Measurements from ENCODE around the gene ZFP3.
"Not testable (repeated sequence)": the region's sequence is repeated elsewhere in the genome, so short reads cannot be mapped to it uniquely, and the experiment has no call there.

Gene ZFP3

DNA sequence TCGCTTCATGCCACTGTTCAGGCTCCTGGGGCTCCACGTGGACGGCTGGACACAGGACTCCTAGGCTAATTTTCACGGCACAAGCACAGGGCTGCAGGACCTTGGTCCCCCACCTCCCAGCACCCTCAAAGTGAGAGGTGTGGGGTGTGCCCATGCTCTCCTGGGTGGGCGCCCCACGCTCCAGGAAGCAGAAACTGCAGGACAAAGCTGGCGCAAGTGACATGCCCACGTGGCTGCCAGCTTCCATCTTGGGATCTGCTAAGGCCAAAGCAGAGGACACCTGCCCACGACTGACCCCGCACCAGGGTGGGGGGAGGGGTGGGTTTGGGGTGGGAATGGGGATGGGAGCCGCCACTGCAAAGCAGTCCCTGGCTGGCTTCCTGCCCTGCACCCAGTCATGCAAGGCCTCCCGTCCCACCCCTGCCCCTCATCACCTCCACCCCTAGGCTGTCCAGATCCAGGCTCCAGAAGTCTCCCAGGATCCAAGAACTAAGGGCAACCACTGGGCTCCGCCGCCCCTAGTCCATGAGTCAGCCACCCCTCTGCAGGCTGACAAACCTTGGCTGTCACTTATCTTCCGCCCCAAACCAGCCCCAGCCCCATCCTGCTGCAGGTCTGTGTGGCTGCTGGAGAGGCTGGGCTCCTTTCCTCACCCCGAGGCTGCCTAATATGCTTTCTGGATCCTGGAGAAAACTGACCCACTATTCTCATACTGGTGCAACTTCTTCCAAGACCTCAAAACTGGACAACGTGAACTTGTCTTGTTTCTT is 48.6 kb downstream of the ZFP3 start:
- DNase-seq: no peak

DNA sequence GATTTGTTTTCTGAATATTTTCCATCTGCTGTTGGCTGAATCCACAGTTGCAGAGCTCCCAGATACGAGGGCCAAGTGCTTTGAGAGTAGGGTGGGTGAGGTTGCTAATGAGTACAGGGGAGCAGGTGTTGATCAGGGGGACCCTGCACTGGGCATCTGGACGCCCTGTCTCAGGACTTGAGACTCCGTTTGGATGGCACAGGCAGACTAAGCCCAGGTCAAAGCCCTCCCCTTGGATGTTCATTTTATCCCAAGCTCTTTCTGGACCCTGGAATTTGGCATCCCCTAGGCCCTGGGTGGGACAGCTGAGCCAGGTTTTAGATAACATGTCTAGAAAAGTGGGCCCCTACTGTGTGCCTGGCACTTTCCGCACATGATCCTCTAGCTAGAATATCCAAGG is 49.6 kb downstream of the ZFP3 start:
- no peak for DNase-seq

DNA sequence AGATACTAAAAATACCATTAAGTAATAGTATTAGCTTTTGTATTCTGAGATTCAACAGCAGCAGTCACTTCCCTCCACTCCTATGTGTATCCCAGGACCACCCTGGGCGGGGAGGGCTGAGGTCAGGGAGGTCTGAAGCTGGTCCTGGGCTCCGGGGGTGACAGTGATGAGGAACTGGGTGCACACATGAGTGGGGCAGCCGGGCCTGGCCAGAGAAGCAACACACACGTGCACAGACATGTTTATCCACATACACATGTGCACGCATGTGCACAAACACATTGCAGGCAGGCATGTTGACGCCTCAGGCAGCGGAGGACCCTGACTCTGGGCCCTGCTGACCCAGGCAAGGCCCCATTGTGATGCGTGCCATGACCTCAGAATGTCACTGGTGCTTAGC is 50.1 kb downstream of the ZFP3 start:
- not testable (repeated sequence) for DNase-seq

DNA sequence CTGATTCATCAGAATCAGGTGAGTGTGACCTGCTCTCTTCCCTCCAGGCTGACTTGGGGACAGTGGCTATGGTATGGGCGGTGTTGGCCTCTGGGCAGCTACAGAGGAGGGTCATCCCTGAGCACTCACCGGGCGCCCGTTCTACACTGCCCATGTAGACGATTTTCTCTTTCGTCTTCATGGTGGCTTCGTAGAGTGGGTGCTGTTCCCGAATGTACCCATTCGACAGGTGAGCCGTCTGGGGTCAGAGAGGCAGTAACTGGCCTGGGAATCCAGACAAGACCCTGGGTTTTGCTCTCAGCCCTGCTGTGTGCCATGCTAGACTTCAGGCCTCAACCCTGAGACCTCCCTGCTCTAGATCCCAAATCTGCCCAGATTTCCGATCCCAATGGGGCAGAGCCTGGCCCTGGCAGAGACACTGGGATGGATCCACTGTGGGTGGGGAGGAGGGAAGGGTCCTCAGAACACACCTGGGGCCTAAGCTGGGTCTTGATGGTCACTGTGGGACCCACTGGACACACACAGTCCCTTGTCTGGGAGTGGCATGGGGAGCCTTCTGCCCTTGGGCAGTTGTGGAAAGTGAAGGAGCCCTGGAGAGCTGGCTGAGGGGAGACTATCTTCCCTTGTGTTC is 50.8 kb downstream of the ZFP3 start:
- no peak for DNase-seq

DNA sequence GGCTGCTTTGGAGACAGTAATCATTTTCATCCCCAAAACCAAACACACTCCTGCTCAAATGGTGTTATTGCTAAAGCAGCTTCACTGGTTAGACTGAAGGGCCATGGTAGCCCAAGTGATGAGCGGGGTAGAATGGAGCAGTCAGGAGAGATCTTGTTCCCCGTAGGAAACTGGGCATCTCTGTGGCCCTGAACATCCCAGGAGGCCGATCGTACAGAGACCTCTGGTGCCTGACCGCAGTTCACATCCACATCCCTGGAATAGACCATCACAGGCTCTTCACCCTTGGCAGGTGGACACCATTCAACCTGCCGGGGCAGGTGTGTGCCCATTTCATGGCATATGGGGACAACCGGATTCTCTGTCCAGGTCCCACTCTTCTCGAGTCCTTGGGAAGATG is 51.5 kb downstream of the ZFP3 start:
- not testable (repeated sequence) for DNase-seq

DNA sequence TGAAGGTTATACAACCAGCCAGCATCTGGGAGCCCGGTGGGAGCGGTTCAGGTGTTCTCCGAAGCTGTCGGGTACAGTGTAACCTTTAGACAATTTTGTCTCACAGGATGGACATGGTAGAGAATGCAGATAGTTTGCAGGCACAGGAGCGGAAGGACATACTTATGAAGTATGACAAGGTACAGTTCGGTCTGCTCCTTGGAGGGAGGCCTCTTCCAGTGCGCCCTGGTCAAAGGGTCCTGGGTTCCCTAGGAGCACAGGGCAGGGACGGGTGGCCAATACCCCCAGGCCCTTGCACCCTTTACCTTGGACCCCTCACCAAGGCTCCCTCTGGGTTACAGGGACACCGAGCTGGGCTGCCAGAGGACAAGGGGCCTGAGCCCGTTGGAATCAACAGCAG is 52.0 kb downstream of the ZFP3 start:
- DNase-seq: not testable (repeated sequence)

DNA sequence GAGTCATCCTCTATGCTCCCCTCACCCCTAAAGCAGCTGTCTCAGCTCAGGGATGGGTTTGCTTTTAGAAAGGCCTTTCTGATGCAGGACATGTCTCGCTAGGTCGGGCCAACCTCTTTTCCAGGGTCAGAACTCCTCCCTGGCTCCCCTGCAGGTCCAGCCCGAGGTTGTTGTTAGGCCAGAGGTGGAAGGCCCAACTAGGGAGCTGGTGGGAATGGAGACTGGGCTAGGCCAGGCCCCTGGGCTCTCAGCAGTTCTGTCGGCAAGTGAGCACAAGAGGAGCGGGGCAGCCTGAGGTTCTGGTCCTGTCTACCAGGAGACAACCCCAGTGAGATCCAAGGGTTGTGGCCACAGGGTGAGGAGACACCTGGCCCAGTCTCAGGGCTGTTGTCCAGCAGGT is 52.4 kb downstream of the ZFP3 start:
- not testable (repeated sequence) for DNase-seq

DNA sequence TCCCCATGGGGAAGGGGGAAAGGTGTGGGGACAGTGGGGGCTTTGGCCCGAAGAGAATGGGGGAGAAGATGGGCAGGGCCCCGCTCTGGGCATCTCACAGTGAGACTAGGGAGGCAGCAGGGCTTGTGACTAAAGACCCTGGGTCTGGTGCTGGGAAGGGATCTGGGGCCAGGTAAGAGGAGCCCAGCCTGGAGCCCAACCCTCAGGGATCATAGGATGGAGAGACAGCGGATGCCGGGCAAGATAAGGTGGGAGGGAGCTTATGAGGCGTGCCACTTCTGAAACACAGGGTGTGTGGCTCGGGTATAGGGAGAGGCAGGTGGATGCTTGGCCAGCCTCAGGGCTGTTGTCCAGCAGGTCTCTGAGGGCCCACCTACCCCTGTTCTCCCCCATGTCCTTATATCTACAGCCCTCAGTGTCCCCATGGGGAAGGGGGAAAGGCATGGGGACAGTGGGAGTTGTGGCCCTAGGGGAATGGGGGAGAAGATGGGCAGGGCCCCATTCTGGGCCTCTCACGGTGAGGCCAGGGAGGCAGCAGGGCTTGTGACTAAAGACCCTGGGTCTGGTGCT is 53.0 kb downstream of the ZFP3 start:
- no peak for DNase-seq

DNA sequence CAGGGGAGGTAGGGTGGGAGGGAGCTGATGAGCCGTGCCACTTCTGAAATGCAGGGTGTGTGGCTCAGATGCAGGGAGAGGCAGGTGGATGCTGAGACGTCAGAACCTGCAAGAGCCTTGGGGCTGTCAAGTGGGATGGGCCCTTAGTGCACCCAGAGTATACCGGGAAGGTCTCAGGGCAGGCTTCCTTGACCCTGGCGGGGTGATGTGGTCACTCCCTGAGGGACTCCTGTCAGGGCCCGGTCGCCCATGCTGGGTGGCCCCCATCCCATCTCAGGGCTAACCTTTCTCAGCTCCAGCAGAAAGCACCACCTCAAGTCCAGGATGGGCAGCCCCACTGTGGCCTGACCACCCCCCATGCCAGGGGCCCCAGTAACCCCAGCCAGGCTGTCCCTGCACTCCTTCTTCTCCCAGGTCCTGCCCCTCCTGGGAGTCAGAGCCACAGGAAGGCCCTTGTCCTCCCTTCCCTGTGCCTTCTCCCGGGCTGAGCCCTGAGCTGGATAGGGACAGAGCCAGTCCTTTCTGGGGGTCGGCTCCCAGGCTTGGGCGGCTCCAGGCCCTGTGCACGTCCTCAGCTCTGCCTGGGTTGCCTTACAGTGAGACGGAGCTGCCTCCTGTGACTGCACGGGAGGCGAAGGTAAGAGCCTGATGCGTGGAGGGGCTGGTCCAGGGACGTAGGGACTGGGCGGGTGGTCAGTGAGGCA is 53.7 kb downstream of the ZFP3 start:
- not testable (repeated sequence) for DNase-seq

DNA sequence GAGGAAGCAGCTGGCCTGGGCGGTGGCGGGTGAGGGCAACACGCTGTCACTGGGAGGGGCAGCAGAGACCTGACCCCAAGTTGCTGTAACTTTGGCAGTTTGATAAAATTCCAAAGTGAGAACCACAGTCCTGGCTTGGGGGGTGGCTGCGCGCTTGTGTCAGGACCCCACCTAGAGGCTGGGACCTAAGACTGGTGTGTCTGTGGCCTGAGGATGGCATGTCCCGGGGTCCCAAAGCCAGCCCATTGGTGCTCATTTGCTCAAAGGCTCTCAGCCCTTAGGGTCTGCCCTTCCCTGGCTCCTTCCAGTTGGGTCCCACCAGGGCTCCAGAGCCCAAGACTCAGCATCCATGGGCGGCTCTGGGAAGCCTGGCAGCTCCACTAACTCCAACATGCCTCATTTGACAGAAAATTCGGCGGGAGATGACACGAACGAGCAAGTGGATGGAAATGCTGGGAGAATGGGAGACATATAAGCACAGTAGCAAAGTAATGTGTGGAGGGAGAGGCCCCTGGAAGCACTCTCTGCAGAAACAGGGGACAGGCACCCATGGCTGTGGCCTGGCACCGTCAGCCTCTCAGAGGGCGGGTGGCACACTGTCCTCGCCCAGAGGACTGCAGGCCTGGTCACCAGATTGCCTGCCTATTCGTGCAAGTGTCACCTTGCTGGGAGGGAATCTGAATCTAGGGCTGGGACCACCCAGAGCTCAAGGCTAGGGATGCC is 54.4 kb downstream of the ZFP3 start:
- not testable (repeated sequence) for DNase-seq

DNA sequence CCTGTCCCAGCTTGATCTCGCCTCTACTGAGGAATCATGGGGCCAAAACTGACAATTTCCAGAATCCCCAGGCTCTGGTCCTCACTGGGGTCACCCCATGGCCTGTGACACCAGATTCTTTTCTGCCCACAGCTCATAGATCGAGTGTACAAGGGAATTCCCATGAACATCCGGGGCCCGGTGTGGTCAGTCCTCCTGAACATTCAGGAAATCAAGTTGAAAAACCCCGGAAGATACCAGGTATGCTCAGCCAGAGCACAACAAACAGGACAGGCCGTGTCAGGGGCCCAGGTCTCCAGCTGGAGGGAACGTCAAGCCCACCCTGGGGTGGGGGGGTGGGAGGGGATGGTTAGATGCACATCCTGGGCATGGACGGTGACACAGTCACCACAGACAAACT is 55.0 kb downstream of the ZFP3 start:
- no peak for DNase-seq

DNA sequence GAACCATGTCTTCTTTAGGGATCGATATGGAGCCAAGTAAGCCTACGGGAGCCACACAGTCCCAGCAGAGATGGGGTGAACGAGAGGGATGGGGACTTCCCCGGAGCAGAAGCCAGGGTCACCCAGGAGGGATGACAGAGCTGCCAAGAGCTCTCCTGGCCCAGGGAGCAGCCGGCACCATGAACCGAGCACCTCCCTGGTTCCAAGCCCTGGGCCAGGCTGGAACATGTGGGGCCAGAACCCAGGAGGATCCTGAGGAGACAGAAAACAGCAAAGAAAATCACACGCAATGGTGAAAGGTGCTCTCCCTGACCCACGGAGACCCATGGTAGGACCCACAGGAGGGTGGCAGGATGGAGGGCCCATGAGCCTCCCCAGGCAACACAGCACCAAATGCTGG is 55.7 kb downstream of the ZFP3 start:
- not testable (repeated sequence) for DNase-seq

DNA sequence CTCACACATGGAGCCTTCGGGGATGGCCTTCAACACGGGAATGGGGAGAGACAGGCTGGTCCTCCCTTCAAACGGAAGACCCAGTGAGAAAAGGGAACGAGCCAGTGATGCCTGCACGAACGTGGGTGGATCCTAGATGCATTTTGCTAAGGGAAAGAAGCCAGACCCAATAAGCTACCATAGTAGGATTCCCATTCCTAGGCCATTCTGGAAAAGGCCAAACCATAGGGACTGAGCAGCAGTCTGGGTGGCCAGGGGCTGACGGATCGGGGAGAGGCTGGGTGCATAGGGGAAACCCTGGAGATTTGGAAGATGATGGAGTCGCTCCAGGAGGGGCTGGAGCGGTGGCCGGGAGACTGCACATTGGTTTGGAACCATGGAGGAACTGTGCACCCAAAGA is 56.3 kb downstream of the ZFP3 start:
- DNase-seq: not testable (repeated sequence)

DNA sequence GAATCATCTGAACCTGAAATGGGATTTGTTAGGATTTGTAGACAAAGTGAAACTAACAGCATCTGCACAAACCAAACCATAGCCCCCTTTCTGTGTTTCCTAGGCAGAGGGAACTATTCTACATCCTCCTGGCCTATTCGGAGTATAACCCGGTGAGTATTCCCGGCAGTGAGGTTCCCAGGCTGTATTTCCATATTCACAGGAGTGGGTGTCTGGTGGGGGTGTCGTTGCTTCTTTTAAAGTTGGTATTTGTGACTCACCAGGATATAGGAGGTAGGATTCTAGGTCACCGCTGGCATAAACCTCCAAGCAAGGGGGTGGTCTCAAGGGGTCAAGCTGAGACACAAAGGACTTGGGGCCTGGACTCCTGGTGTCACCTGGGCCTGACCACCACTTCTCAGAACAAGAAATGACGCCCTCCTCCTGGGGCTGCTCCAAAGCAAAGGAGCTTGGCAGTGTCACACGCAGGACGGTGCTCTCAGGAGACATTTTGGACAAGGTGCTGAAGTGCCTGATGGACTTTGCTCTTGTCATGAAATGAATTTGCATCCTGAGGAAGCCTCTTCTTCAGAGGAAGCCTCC is 57.0 kb downstream of the ZFP3 start:
- DNase-seq: not testable (repeated sequence)

DNA sequence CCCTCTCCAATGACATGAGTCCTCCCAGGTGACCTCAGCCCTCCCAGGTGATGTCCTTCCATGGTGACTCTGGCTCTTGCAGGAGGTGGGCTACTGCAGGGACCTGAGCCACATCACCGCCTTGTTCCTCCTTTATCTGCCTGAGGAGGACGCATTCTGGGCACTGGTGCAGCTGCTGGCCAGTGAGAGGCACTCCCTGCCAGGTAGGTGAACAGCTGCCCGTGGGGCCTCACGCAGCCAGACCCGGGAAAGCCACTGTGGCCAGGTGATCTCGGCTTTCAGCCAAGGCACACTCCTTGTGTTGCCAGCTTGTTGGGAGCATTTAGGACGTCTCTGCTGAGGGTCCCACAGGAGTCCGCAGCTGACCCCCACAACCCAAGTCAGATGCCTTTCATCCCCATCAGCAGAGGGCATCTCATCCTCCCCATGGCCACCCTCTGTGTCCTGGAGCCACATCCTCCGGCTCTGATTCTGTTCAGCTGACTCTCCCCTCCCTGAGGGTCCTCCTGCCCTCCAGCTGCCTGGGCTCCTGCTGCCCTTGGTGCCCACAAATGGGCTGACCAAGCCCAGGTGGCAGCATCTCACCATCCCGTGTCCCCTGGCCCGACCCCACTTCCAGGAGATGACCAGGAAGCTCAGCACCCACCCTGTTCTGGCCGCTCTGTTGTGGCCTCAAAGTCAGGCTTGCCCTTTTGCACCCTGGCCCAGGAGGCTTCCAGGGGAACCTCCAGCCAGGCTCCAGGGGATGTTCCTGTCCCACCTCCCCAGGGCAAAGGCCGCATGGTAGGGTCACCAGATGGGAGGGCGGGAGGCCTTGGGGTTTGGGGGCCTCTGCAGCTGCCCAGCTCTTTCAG is 57.7 kb downstream of the ZFP3 start:
- DNase-seq: no peak

DNA sequence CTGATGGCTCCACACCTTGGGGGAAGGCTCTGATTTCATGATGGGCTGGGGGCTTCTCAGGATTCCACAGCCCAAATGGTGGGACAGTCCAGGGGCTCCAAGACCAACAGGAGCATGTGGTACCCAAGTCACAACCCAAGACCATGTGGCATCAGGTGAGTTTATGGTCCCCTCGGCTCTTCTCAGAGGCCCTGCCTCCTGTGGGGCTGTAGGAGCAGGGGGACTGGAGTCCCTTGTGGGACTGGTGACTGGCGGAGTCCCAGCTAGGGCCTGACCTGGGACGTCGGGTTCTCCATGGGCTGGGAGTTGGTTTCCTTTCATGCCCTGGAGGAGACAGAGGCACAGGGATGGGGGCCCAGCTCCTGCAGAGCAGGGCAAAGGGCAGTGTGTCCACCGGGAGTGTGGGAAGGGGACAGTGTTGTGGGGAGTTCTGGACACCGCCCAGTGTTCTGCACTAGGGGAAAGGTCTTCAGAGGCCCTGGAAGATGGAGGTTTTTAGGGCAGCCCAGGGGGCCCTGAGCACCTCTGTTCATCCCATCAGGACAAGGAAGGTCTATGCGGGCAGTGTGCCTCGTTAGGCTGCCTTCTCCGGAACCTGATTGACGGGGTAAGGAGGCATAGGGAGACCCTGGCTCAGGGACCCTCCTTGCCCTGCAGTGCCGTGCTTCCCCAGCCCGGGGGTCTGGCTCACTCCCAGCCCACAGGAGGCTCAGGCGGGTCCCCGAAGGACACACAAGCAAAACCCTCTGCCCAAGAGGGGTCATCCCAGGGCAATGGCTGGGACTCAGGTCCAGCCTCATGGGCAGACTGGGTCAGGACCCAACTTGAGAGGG is 58.5 kb downstream of the ZFP3 start:
- not testable (repeated sequence) for DNase-seq

DNA sequence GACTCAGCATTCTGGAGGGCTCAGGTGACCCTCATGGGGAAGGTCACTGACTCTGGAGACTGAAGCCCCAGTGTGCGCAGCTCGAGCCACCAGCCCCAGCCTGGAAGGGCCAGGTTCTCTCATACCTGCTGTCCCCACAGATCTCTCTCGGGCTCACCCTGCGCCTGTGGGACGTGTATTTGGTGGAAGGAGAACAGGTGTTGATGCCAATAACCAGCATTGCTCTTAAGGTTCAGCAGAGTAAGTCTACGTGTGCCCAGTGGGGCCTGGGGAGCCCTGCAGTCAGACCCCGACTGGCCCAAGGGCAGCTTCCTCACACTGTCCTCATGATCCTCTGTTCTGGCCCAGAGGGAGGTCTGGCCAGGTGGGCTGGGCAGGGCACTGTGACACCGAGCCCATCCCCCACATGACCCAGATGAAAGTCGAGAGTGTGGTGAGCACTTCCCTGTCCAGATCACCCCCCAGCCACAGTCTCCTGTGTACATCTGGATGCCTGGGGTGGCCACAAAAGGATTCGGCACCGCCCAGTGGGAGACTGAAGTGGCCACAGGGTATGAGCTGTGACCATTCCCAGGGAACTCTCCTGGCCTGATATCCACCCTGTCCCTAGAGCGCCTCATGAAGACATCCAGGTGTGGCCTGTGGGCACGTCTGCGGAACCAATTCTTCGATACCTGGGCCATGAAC is 59.4 kb downstream of the ZFP3 start:
- DNase-seq: not testable (repeated sequence)

DNA sequence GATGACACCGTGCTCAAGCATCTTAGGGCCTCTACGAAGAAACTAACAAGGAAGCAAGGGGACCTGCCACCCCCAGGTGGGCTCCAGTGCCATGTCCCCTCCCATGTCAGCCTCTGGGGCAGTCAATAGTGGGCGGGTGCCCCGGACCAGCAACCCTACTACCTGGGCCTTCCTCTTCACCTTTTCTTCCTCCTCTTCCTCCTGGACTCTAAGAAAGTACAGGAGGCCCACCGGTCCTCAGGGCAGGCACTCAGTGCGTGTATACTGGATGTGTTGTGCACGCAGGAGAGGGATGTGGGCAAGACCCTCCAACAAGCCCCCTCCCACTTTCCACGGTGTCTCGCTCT is 59.9 kb downstream of the ZFP3 start:
- not testable (repeated sequence) for DNase-seq

DNA sequence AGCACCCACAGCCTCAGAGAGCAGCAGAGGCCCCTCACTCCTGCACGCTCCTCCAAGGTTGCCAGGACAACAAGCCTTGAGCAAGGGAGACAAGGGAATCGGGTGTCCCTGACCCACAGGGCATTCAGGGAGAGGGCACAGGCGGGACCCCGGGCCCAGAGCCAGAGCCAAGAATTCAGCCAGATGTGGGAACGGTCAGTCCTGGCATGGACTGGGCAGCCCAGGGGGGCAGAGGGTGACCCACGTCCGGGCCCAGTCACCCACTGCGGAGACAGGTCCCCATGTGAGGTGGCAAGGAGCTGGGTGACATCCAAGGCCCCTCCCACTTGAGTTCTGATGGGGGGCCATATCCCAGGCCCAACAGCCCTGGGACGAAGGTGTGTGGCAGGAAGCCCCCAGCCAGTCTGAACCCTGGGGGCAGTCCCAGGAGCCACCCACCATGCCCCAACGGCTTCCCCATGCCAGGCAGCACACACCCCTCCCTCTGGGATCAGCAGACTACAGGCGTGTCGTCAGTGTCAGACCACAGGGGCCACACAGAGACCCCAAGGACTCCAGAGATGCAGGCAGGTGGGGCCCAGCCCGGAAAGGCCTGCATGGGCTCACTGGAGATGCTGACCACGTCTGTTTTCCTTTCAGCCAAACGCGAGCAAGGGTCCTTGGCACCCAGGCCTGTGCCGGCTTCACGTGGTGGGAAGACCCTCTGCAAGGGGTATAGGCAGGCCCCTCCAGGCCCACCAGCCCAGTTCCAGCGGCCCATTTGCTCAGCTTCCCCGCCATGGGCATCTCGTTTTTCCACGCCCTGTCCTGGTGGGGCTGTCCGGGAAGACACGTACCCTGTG is 60.6 kb downstream of the ZFP3 start:
- DNase-seq: no peak
